Body of pancreas (tissue), 4 donors: ENCODE data around the gene IL1RAPL1.

Experiments
- POLR2A ChIP-seq, 3 donors: fragments of 450-650 bp; IDR thresholded peaks; one replicate each; pipeline ENCODE4 v1.6.1; 2016; ENCODE audit warnings: antibody characterized with exemption in 3 of 3, mild to moderate bottlenecking in 2 of 3
- TF ChIP-seq, protein P1 (sequence below), 7 experiments: fragments of 450-650 bp in 4 of 7; fragments of 200-600 bp in 3 of 7; sonication (generic) in 3 of 7; IDR thresholded peaks; one replicate each; pipeline ENCODE4 v1.5.1; 2016 to 2019; ENCODE audit warnings: antibody characterized with exemption in 7 of 7

DNA sequence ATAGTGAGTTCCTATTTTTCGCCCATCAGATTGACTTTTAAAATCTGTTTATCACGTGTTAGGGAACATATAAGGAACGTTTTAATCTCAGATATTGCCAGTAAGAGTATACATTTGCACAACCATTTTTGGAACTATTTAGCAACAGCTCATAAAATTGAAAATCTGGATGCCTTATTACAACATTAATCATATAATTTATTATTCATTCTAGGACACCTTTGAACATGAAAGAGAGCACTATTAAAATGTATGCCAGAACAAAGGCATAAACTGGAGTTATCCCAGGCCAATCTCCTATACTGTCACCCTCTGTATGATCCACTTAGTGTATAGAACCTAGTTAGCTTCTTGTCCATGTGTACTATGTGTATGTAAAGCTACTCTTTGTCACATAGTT lies 1049.1 kb downstream of the IL1RAPL1 start:
- TF ChIP-seq POLR2A (IDR thresholded peaks at IDR 0.05) = no peak
- TF ChIP-seq, protein P1, sequence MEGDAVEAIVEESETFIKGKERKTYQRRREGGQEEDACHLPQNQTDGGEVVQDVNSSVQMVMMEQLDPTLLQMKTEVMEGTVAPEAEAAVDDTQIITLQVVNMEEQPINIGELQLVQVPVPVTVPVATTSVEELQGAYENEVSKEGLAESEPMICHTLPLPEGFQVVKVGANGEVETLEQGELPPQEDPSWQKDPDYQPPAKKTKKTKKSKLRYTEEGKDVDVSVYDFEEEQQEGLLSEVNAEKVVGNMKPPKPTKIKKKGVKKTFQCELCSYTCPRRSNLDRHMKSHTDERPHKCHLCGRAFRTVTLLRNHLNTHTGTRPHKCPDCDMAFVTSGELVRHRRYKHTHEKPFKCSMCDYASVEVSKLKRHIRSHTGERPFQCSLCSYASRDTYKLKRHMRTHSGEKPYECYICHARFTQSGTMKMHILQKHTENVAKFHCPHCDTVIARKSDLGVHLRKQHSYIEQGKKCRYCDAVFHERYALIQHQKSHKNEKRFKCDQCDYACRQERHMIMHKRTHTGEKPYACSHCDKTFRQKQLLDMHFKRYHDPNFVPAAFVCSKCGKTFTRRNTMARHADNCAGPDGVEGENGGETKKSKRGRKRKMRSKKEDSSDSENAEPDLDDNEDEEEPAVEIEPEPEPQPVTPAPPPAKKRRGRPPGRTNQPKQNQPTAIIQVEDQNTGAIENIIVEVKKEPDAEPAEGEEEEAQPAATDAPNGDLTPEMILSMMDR (IDR thresholded peaks at IDR 0.05) = no peak
